ENCODE data around the gene PLSCR1.

PLSCR1 gene, protein sequence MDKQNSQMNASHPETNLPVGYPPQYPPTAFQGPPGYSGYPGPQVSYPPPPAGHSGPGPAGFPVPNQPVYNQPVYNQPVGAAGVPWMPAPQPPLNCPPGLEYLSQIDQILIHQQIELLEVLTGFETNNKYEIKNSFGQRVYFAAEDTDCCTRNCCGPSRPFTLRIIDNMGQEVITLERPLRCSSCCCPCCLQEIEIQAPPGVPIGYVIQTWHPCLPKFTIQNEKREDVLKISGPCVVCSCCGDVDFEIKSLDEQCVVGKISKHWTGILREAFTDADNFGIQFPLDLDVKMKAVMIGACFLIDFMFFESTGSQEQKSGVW

DNA sequence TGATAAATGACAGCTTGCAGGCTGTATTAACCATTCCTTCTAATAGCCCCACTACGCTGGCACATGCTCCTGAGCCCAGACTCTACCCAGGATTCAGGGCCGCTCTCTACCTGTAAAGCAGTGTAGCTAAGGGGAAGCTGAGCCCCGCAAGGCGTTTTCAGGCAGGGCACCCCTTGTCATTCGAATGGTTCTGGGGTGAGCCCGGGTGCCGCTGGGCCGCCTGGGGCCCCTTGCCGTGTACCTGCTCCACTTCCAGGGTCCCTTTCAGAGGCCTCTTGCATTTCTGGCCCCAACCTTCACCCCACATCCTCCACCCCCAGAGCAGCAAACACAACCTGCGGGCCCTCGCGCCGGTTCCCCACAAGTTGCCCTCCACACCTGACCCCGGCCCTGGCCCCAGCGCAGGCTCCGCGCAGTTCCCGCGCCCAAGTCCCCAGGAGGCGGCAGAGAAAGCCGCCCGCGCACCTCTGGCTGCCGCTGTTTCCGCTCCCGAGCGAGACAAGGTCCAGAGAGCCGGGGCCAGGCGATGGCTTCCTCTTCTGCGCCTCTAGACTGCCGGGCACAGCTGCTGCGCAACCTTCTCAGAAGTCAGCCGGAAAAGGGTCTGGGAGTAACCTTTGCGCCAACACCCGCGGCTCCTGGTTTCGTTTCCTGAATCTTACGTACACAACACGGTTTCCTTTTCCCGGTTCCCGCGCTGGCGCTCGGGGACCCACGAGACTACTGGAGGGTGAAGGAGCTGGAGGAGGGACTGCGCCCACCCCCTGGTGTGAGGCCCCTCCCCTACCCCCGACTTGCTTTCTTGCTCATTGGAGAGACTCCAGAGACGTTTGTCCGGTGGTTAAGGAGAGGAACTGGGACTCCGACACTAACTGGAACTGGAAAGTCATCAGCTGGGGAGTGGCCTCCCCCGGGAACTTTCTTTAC, at the start of gene PLSCR1:
Gene PLSCR1 (minus strand): TSS at position 606 of the 927 bp plus-strand sequence. CDS start 8,055 bp downstream, outside the sequence.
- peak; percentile 57 for DNase-seq (ENCODE audit: low spot score)

DNA sequence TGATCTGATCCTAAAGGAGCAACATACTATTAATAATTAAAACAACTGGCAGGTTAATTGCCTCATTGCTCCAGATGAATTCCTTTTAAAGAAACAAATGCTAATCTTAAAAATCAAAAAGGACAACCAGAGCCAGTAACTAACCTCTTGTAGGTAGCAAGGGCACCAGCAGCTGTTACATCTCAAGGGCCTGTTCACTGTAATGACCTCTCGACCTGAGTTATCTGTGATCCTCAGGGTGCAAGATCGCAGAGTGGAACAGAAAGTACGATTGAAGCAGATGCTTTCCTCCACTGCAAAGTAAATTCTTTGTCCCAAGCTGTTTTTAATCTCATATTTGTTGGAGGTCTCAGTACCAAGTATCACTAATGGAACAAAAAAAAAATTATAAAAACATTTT, 49.4 kb upstream of the PLSCR1 start:
- DNase-seq (ENCODE audit: low spot score) = no peak

DNA sequence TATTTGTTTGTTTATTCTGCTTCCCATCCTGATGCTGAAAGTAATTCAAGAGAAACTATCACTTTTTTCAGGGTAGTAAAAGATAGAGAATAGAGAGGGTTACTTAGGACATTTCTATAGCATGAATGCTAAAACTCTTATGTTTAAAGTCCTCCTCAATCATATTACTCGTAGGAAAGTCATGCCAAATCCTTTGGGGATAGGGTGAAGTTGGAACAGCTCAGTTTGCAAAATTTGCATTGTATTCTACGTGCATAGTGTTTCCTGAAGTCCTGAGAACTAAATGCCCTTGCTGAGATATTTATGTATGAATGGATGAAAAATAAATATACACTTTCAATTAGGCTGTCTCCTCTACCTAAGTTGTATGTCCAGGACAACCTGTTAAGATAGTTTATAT, 46.1 kb upstream of the PLSCR1 start:
- no peak for DNase-seq (ENCODE audit: low spot score)

DNA sequence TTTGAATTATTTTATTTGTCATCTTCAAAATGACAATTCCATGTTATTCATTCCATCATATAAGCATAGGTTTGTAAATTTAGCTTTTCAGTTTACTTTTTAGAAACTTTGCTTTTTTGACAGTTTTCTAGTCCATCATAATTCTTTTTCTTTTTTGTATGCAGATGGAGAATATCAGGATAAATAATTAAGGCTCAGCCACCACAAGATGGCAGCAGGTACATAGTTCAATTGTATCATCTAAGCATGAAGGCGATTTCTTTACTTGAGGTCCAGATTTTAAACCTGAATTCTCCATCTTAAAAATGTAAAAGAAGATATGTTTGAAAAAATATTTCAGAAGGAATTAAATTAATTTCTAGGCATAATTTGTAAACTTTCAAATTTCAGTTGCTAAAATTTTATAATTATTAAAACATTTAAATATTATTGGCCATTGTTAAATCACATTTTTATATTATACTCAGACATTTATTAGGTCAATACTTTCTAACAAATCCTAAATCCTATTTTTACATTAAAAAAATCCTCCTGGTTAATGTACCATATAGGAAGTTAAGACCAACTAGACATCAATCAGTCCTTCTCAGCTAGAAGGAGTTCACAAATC, 45.6 kb upstream of the PLSCR1 start:
- peak; percentile 4 for DNase-seq (ENCODE audit: low spot score)

DNA sequence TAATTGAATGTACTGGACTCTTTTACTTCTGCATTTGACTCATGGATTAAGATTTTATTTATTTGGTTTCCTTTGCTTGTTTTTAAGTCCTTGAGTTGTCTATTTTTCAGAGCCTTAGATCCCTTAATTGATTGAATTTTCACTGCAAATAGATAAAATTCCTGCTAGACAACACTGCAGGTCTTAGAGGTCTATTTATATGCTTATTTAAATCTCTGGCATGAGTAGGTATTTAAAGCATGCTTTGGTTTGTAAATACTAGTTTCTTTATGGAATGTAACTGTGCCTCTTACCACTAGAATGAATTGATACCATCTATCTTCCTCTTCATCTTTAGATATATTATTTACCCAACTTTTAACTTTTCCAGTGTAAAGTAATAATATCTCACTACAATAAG, 40.7 kb upstream of the PLSCR1 start:
- DNase-seq (ENCODE audit: low spot score) = no peak

DNA sequence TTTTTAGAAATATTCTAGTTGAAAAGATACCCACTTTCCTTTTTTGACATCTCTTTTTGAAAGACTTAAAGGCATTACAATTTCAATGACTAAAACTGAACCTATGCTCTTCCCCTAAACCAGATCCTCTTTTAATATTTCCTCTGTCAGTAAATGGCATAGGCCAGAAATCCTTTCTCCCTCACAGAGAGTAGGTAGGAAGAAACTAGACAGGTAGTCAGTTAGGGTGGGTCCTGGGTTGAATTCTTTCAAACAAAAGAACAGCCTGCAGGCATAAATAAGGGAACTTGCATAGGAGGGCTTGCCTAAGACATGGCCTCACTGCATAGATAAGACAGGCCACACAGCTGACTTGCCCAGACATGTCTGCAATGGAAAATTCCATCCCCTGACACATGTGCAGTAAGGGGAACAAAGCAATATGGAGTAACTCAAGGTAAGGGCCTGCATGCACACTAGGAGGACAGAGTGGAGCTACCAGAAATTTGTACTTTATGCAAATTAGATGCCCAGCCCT, 37.6 kb upstream of the PLSCR1 start:
- no peak for DNase-seq (ENCODE audit: low spot score)

DNA sequence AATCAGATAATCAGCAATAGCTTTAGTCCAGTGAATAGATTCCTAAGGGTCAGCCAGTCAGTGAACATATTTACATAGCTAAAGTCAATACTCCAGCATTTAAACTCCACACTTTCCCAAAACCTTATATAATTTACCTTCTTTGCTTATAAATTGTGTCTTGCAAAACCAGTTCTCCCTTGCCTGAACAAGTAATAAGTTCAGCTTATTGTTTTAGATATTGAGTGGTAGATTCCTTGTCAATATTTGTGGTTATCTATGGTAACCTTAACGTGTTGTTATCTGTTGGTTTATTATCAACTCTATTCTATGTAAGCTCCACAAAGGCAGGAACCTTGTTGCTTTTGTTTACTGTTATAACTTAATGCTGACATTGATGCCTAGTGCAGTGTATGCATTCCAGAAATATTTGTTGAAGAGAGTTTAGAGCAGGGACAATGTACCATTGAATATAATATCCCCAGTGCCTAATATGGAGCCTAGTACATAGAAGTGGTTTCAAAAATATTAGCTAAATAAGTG, 36.7 kb upstream of the PLSCR1 start:
- no peak for DNase-seq (ENCODE audit: low spot score)

DNA sequence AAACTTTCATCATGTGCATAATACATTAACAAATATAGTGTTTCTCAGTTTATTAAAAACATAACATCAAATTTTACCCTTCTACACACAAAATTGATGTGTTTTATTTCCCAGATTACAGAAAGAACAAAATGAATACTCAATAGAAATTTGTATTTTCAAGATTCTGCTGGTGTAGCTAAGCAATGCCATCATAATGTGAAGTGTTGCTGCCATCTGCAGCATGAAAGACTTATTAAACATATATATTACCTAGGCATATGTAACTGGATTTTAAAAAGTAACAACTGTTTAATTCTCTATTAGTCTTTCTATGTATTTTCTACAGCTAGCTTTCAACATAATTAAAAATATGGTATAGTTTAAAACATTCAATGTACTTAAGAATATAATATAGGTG, 33.3 kb upstream of the PLSCR1 start:
- peak; percentile 54 for DNase-seq (ENCODE audit: low spot score)

DNA sequence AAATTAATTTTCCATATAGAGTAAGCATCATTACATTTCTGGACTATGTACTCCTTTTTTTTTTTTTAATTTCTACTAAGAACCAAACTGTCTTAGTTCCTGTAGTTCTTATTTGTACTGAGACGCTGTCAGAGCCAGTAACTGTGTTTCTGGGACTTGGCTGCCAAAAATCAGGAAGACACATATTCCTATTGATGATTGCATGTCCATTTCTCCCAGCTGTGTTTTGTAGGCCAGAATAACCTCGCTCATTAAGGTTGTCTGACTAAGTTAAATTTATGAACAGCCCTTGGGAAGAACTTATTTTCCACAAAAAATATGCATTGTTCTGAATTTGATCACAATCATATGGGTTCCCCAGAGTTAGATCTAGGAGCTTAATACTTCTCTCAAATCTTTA, 31.2 kb upstream of the PLSCR1 start:
- no peak for DNase-seq (ENCODE audit: low spot score)

DNA sequence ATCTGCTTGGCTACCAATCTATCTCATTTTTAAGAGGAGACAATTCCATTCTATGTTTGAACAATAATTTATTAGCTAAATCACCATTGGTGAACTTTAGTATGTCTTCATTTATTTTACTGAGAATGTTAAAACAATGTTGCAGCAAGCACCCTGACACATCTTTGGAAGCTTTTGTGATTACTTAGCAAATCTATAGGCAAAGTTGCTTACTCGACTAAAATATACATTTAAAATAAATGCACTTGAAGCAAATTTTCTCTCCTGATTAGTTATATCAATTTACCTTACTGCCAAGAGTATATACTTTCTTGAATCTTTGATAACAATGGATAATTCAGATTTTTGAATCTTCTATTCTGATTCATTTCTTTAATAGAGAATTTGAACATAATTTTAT, 29.8 kb upstream of the PLSCR1 start:
- DNase-seq (ENCODE audit: low spot score) = no peak

DNA sequence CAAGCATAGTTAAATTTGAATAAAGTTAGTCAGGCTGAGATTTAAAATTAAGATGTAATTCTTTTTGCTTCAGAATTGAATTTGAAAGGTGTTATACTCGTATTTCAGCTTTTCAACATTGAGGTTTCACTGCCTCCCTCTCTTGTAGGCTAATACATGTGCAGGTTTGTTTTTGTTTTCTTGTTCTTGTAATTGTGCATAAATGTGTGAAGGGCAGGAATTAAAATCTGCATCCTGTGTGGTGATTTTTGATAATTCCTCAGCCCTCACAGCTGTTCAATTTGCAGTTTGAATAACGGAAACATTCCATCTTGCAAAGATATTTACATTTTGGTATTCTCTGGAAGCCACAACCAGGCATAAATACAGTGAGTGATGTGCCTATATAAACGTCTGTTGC, 24.9 kb upstream of the PLSCR1 start:
- no peak for DNase-seq (ENCODE audit: low spot score)

DNA sequence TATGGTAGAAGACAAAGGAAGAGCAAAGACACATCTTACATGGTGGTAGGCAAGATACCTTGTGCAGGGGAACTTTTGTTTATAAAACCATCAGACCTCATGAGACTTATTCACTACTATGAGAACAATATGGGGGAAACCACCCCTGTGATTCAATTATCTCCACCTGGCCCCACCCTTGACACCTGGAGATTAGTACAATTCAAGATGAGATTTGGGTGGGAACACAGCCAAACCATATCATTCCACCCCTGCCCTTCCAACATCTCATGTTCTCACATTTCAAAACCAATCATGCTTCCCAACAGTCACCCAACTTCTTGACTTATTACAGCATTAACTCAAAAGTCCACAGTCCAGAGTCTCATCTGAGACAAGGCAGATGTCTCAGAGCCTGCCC, 21.7 kb upstream of the PLSCR1 start:
- no peak for DNase-seq (ENCODE audit: low spot score)

DNA sequence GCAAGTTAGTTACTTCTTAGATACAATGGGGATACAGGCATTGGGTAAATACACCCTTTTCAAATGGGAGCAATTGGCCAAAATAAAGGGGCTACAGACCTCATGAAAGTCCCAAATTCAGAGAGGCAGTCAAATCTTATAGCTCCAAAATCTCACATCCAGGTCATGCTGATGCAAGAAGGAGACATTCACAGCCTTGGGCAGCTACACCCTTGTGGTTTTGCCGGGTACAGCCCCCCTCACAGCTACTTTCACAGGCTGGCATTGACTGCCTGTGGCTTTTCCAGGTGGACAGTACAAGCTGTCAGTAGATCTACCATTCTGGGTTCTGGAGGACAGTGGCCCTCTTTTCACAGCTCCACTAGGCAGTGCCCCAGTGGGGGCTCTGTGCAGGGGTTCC, 17.5 kb upstream of the PLSCR1 start:
- DNase-seq (ENCODE audit: low spot score) = no peak

DNA sequence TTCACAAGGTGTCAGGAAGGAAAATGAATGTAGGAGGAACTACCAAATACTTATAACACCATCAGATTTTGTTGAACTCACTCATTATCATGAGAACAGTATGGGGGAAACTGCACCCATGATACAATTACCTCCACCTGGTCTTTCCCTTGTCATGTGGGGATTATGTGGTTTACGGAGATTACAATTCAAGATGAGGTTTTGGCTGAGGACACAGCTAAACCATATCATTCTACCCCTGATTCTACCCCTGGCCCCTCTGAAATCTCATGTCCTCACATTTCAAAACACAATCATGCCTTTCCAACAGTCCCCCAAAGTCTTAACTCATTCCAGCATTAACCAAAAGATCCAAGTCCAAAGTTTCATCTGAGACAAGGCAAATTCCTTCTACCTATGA, 17.1 kb upstream of the PLSCR1 start:
- DNase-seq (ENCODE audit: low spot score) = no peak

DNA sequence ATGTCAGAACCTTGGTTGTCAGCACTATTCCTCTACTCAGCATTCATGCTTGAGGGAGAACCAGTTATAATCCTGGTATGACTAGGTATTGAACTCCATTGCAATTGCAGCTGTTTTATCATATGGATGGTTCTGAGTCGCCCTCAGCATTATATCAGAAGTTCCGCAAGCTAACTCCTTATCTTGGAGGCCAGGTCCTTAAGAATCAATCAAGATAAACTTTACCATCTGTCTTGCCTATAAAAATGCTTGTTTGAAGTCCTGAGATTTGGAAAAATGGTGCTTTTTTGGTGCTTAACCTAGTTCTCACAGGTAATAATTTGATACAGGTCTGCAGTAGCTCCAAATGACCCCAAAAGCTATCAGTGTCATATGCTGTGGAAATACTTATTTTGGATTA, 16.3 kb upstream of the PLSCR1 start:
- DNase-seq (ENCODE audit: low spot score) = no peak

DNA sequence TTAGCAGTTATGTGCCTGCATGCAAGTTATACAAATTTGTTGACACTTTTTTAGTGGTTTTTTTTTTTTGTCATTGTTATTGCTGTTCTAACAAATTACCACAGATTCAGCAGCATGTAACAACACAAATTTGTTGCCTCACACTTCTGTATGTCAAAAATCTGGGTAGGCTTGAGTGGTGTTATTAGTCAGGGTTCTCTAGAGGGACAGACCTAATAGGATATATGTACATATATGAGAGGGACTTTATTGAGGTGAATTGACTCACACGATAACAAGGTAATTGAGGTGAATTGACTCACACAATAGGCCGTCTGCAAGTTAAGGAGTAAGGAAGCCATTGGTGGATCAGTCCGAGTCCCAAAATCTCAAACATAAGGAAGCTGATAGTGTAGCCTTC, 15.0 kb upstream of the PLSCR1 start:
- no peak for DNase-seq (ENCODE audit: low spot score)

DNA sequence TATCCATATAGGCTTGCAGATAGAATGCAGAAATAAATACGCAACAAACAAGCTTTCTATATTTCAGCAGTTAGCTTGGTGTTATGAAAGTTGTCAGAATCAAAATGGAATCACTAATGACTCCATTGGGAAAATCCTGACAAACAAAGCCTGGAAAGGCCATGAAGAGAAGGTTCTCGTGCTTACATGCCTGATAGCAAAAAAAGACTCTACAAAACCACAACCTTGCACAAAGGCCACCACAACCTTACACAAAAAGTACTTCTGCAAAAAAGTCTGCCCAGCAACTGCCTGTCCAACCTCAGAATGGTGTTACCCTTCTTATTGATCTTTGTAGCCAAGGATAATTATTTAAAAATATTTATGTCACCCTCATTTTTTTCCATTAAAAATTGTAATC, 14.4 kb upstream of the PLSCR1 start:
- DNase-seq (ENCODE audit: low spot score) = no peak

DNA sequence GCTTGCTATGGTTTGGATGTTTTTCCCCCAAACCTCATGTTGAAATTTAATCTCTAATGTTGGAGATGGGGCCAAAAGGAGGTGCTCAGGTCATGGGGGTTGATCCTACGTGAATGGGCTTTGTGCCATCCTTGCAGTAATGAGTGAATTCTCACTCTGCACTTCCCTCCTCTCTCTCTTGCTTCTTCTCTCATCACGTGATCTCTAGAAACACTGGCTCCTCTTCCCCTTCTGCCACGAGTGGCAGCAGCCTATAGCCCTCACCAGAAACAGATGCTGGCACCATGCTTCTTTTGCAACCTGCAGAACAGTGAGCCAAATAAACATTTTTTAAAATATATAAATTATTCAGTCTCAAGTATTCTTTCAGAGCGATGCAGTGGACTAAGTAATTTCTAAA, 13.3 kb upstream of the PLSCR1 start:
- DNase-seq (ENCODE audit: low spot score) = no peak

DNA sequence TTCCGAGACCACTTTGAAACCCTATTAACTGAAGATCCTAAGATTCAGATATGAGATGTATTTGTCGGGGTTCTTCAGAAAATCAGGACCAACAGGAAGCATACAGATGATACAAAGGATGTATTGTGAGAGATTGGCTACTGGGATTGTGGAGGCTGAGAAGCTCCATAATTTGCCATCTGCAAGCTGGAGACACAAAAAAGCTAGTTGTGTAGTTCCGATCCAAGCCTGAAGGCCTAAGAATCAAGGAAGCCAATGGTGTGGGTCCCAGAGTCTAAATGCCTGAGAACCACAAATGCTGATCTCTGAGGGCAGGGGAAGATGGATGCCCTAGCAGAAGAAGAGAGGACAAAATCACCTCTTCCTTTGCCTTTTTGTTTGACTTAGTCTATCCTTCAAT, 10.9 kb upstream of the PLSCR1 start:
- no peak for DNase-seq (ENCODE audit: low spot score)

DNA sequence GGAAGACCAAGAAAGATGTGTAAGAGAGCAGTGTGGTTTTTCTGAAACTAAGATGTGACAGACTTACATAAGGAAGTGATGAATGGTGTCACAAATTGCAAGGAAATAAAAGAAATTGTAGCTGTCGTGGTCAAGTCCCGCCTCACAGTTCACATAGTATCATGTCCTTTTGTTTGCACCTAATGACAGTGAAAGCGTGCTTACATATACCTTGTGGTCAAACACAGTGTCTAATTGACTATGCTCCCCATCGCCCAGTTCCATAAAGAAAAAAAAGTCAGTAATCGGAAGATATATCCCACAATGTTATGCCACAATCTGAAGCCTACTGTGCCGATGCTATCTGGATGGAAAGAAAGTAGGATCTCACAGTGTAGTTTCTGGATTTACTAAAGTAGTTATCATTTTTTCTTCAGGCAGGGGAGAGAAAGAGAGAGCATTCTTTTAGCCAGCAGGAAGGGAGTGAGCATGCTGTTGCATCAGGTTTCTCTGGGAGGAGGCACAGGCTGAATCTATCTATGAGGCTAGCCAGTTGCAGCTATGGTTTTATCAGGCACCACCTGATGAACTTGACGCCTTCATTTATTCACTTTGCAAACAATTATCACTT, 9.8 kb upstream of the PLSCR1 start:
- no peak for DNase-seq (ENCODE audit: low spot score)

DNA sequence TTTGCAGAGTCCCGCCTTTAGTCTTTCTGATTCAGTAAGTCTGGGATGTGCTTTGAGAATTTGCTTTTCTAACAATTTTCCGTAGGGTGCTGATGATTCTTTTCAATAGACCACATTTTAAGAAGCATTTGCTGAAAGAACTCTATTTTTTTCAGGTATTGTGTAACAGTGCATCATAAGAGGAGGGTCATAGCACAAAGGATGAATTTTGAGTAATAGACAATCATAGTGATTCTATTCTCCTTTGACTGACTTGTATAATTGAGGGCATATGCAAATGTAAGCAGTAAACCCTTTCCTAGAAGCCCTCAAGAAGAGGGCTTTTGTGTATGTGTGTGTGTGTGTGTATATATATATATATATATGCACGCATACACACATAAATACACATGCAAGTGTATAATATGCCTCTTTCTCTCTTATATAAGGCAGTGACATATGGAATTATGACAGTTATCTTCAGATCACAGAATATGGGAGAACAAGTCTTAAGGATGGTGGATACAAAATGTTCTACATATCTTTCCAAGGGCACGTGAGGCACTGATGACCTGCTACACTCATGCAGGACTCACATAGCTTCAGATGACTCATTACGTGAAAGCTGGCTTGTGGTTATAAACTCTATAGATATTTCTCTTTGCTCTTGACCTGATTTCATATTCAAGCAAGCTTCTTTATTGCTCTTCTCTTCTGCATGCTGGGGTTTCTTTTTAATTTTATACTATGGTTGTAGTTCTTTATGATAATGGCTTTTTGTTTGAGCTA, 6.5 kb upstream of the PLSCR1 start:
- DNase-seq (ENCODE audit: low spot score) = no peak

Data from hematopoietic multipotent progenitor cell treated with erythropoietin and hydrocortisone succinate and interleukin-3 and kit ligand, for 15 days (in vitro differentiated cells).